HEK293 (cell line): ENCODE results near the gene RRAGA.

Experiments
- BCL11A ChIP-seq: fragments of 450-650 bp; formaldehyde crosslinking; IDR thresholded peaks from 2 replicates; pipeline ENCODE4 v1.5.1; 2016; ENCODE audit warnings: low read depth, missing biosample characterization, missing genetic modification characterization
- KLF1 ChIP-seq: fragments of 450-650 bp; formaldehyde crosslinking; IDR thresholded peaks from 2 replicates; pipeline ENCODE4 v1.5.1; 2016; ENCODE audit warnings: missing biosample characterization, missing genetic modification characterization
- KLF8 ChIP-seq: fragments of 450-650 bp; formaldehyde crosslinking; IDR thresholded peaks from 2 replicates; pipeline ENCODE4 v1.5.1; 2016; ENCODE audit warnings: missing biosample characterization, missing genetic modification characterization
- REPIN1 ChIP-seq: fragments of 450-650 bp; formaldehyde crosslinking; IDR thresholded peaks from 2 replicates; pipeline ENCODE4 v1.5.1; 2017; ENCODE audit warnings: missing biosample characterization, missing genetic modification characterization, low read depth
- REST ChIP-seq: fragments of 450-650 bp; formaldehyde crosslinking; IDR thresholded peaks from 2 replicates; pipeline ENCODE4 v1.5.1; 2016; ENCODE audit warnings: missing biosample characterization, missing genetic modification characterization
- SCRT1 ChIP-seq: fragments of 450-650 bp; formaldehyde crosslinking; IDR thresholded peaks from 2 replicates; pipeline ENCODE4 v1.5.1; 2016; ENCODE audit warnings: missing biosample characterization, missing genetic modification characterization, borderline replicate concordance
- SCRT2 ChIP-seq: fragments of 450-650 bp; formaldehyde crosslinking; IDR thresholded peaks from 2 replicates; pipeline ENCODE4 v1.5.1; 2016; ENCODE audit warnings: missing biosample characterization, missing genetic modification characterization
- TCF7L2 ChIP-seq: IDR thresholded peaks from 2 replicates; pipeline ENCODE4 v1.6.1; 2011; ENCODE audit warnings: low read depth, mild to moderate bottlenecking, inconsistent platforms, low read length, moderate library complexity, borderline replicate concordance
- YY2 ChIP-seq: fragments of 450-650 bp; formaldehyde crosslinking; IDR thresholded peaks from 2 replicates; pipeline ENCODE4 v1.5.1; 2016; ENCODE audit warnings: missing biosample characterization, missing genetic modification characterization
- ZBTB1 ChIP-seq: fragments of 450-650 bp; formaldehyde crosslinking; IDR thresholded peaks from 2 replicates; pipeline ENCODE4 v1.5.1; 2016; ENCODE audit warnings: missing biosample characterization, missing genetic modification characterization
- ZBTB48 ChIP-seq: fragments of 450-650 bp; formaldehyde crosslinking; IDR thresholded peaks from 2 replicates; pipeline ENCODE4 v1.5.1; 2016; ENCODE audit warnings: missing biosample characterization, missing genetic modification characterization
- ZBTB6 ChIP-seq: fragments of 450-650 bp; formaldehyde crosslinking; IDR thresholded peaks from 2 replicates; pipeline ENCODE4 v1.5.1; 2017; ENCODE audit warnings: missing biosample characterization, missing genetic modification characterization
- ZFP3 ChIP-seq: fragments of 450-650 bp; formaldehyde crosslinking; IDR thresholded peaks from 2 replicates; pipeline ENCODE4 v1.5.1; 2016; ENCODE audit warnings: low read depth, missing biosample characterization, missing genetic modification characterization
- ZNF214 ChIP-seq: fragments of 450-650 bp; formaldehyde crosslinking; IDR thresholded peaks from 2 replicates; pipeline ENCODE4 v1.5.1; 2017; ENCODE audit warnings: missing biosample characterization, mild to moderate bottlenecking, missing genetic modification characterization, borderline replicate concordance
- ZNF341 ChIP-seq: fragments of 450-650 bp; formaldehyde crosslinking; IDR thresholded peaks from 2 replicates; pipeline ENCODE4; 2016; ENCODE audit warnings: low read depth, missing biosample characterization, missing genetic modification characterization
- ZNF354C ChIP-seq: fragments of 450-650 bp; formaldehyde crosslinking; IDR thresholded peaks from 2 replicates; pipeline ENCODE4 v1.5.1; 2016; ENCODE audit warnings: missing biosample characterization, missing genetic modification characterization, low read depth, borderline replicate concordance
- ZNF404 ChIP-seq: fragments of 450-650 bp; formaldehyde crosslinking; IDR thresholded peaks from 2 replicates; pipeline ENCODE4 v1.5.1; 2017; ENCODE audit warnings: missing biosample characterization, missing genetic modification characterization
- ZNF510 ChIP-seq: fragments of 450-650 bp; formaldehyde crosslinking; IDR thresholded peaks from 2 replicates; pipeline ENCODE4 v1.5.1; 2018; ENCODE audit warnings: mild to moderate bottlenecking, missing genetic modification characterization, missing biosample characterization; ENCODE audit not compliant: insufficient replicate concordance
- ZNF529 ChIP-seq: fragments of 450-650 bp; formaldehyde crosslinking; IDR thresholded peaks from 2 replicates; pipeline ENCODE4 v1.5.1; 2017; ENCODE audit warnings: missing genetic modification characterization, missing biosample characterization; ENCODE audit not compliant: insufficient replicate concordance
- ZNF585B ChIP-seq: fragments of 450-650 bp; formaldehyde crosslinking; IDR thresholded peaks from 2 replicates; pipeline ENCODE4 v1.5.1; 2016; ENCODE audit warnings: missing biosample characterization, missing genetic modification characterization
- ZNF600 ChIP-seq: fragments of 450-650 bp; formaldehyde crosslinking; IDR thresholded peaks from 2 replicates; pipeline ENCODE4 v1.5.1; 2016; ENCODE audit warnings: missing biosample characterization, missing genetic modification characterization
- ZNF610 ChIP-seq: fragments of 450-650 bp; formaldehyde crosslinking; IDR thresholded peaks from 2 replicates; pipeline ENCODE4 v1.5.1; 2016; ENCODE audit warnings: missing biosample characterization, missing genetic modification characterization, borderline replicate concordance
- ZNF658 ChIP-seq: fragments of 450-650 bp; formaldehyde crosslinking; IDR thresholded peaks from 2 replicates; pipeline ENCODE4; 2016; ENCODE audit warnings: missing biosample characterization, missing genetic modification characterization
- ZNF677 ChIP-seq: fragments of 450-650 bp; IDR thresholded peaks from 2 replicates; pipeline ENCODE4 v1.5.0; 2018; ENCODE audit warnings: missing biosample characterization, mild to moderate bottlenecking, missing genetic modification characterization, moderate library complexity
- ZNF747 ChIP-seq: fragments of 450-650 bp; formaldehyde crosslinking; IDR thresholded peaks from 2 replicates; pipeline ENCODE4 v1.5.1; 2016; ENCODE audit warnings: missing biosample characterization, missing genetic modification characterization
- ZNF837 ChIP-seq: fragments of 450-650 bp; formaldehyde crosslinking; IDR thresholded peaks from 2 replicates; pipeline ENCODE4 v1.5.1; 2016; ENCODE audit warnings: missing biosample characterization, missing genetic modification characterization
- TF ChIP-seq, protein P1 (sequence below): fragments of 450-650 bp; formaldehyde crosslinking; IDR thresholded peaks from 2 replicates; pipeline ENCODE4; 2016; ENCODE audit warnings: missing biosample characterization, missing genetic modification characterization
- TF ChIP-seq, protein P2 (sequence below): fragments of 450-650 bp; formaldehyde crosslinking; IDR thresholded peaks from 2 replicates; pipeline ENCODE4 v1.5.1; 2016; ENCODE audit warnings: missing biosample characterization, missing genetic modification characterization, borderline replicate concordance
- TF ChIP-seq, protein P3 (sequence below): fragments of 450-650 bp; formaldehyde crosslinking; IDR thresholded peaks from 2 replicates; pipeline ENCODE4 v1.5.1; 2016; ENCODE audit warnings: missing biosample characterization, missing genetic modification characterization

The RRAGA gene

GRCh38 chr9:19048966-19049916, at the start of gene RRAGA (continued):
- TF ChIP-seq ZNF677 (tag by site-specific recombination) (no peak), SCRT1 (peak; percentile 92), ZBTB48 (tag by site-specific recombination) (peak; percentile 90), KLF8 (tag by site-specific recombination) (peak; percentile 92), ZNF529 (tag by site-specific recombination) (no peak), ZNF214 (tag by site-specific recombination) (no peak), ZFP3 (tag by site-specific recombination) (no peak), ZNF658 (no peak), ZNF510 (tag by site-specific recombination) (no peak), ZNF404 (no peak), ZNF747 (tag by site-specific recombination) (no peak), REPIN1 (tag by site-specific recombination) (no peak), KLF1 (tag by site-specific recombination) (peak; percentile 51; the same call in 1 of the 2 replicates), ZBTB6 (tag by site-specific recombination) (no peak), YY2 (tag by site-specific recombination) (0 out of 2 replicates have a peak, but pooled peaks have one; percentile 13), REST (tag by site-specific recombination) (no peak), ZBTB1 (tag by site-specific recombination) (no peak), ZNF837 (tag by site-specific recombination) (no peak), ZNF341 (tag by site-specific recombination) (peak; percentile 96), ZNF610 (tag by site-specific recombination) (no peak), ZNF585B (no peak), BCL11A (tag by site-specific recombination) (no peak), ZNF354C (tag by site-specific recombination) (no peak), ZNF600 (tag by site-specific recombination) (no peak), TCF7L2 (no peak; the same call in 1 of the 2 replicates), SCRT2 (tag by site-specific recombination) (peak; percentile 98)
- TF ChIP-seq, protein P1, sequence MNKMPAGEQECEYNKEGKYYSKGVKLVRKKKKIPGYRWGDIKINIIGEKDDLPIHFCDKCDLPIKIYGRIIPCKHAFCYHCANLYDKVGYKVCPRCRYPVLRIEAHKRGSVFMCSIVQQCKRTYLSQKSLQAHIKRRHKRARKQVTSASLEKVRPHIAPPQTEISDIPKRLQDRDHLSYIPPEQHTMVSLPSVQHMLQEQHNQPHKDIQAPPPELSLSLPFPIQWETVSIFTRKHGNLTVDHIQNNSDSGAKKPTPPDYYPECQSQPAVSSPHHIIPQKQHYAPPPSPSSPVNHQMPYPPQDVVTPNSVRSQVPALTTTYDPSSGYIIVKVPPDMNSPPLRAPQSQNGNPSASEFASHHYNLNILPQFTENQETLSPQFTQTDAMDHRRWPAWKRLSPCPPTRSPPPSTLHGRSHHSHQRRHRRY (tag by site-specific recombination), result no peak
- TF ChIP-seq, protein P2, sequence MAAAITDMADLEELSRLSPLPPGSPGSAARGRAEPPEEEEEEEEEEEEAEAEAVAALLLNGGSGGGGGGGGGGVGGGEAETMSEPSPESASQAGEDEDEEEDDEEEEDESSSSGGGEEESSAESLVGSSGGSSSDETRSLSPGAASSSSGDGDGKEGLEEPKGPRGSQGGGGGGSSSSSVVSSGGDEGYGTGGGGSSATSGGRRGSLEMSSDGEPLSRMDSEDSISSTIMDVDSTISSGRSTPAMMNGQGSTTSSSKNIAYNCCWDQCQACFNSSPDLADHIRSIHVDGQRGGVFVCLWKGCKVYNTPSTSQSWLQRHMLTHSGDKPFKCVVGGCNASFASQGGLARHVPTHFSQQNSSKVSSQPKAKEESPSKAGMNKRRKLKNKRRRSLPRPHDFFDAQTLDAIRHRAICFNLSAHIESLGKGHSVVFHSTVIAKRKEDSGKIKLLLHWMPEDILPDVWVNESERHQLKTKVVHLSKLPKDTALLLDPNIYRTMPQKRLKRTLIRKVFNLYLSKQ (tag by site-specific recombination), result no peak
- TF ChIP-seq, protein P3, sequence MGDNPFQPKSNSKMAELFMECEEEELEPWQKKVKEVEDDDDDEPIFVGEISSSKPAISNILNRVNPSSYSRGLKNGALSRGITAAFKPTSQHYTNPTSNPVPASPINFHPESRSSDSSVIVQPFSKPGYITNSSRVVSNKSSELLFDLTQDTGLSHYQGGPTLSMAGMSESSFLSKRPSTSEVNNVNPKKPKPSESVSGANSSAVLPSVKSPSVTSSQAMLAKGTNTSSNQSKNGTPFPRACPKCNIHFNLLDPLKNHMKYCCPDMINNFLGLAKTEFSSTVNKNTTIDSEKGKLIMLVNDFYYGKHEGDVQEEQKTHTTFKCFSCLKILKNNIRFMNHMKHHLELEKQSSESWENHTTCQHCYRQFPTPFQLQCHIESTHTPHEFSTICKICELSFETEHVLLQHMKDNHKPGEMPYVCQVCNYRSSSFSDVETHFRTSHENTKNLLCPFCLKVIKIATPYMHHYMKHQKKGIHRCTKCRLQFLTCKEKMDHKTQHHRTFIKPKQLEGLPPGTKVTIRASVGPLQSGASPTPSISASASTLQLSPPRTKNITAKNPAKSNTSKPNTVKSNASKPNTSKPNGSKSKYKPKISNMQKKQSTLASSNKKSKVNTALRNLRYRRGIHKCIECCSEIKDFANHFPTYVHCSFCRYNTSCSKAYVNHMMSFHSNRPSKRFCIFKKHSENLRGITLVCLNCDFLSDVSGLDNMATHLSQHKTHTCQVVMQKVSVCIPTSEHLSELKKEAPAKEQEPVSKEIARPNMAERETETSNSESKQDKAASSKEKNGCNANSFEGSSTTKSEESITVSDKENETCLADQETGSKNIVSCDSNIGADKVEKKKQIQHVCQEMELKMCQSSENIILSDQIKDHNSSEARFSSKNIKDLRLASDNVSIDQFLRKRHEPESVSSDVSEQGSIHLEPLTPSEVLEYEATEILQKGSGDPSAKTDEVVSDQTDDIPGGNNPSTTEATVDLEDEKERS, result no peak
